Uterus (tissue), 2 donors: ENCODE data around the gene ANGPTL4.

ENCODE experiments used
- CTCF ChIP-seq, 4 experiments: fragments of 200-600 bp in 2 of 4; fragments of 450-650 bp in 2 of 4; sonication (generic) in 2 of 4; IDR thresholded peaks; one replicate each; pipeline ENCODE4 v1.5.1; 2016 to 2019; ENCODE audit warnings: antibody characterized with exemption in 4 of 4, mild to moderate bottlenecking in 2 of 4, moderate library complexity in 1 of 4
- POLR2A ChIP-seq, 2 donors: fragments of 450-650 bp; IDR thresholded peaks; one replicate each; pipeline ENCODE4 v1.6.1; 2016; ENCODE audit warnings: antibody characterized with exemption in 2 of 2, mild to moderate bottlenecking in 1 of 2, moderate library complexity in 1 of 2

DNA sequence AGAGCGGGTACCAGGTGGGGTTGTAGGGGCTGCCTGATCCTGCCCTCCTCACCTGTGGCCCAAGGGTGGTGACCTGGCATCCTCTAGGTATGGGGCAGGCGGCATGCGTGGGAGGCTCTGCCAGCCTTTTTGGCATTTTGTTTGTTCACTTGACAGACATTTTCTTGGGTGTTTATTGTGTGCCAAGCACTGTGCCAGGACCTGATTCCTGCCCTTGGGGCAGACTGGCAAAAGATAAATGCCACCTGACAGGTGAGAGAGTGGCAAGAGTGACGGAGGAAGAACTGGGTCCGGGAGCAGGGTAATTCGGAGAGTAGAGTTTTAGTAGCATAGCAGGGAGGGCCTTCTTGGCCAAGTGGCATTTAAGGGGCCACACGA lies 32.2 kb downstream of the ANGPTL4 start:
- TF ChIP-seq CTCF (IDR thresholded peaks at IDR 0.05) (no peak), POLR2A (IDR thresholded peaks at IDR 0.05) (no peak)
